HL-60/S4 treated with retinoic acid at 250 ng/mL for 4 days and 3 days (cell line): ENCODE results near the gene PAIP2.

Experiments
- in situ Hi-C: fragments of 300-500 bp; cut with MboI; formaldehyde crosslinking; loops from 2 replicates; pipeline ENCODE4 v1.7.0; 2022; ENCODE audit warnings: low sequenced_read_pairs

PAIP2 gene

DNA sequence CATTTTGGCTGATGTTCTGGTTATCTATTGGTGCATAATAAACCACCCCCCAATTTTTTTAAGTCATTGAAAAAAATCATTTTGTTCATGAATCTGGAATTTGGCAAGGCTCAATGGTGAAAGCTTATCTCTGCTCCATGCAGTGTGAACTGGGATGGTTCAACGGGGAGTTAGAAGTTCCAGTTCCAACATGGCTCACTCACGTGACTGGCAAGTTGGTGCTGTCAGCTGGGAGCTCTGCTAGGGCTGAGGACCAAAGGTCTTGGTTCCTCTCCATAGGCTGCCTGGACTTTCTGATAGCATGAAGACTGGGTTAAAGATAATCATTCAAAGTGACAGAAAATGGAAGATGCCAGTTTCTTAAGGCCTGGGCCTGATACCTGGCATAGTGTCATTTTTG is 65.3 kb downstream of the PAIP2 start:
- in situ Hi-C loops, result loop anchor here (25.0 kb wide), 1 partner anchor 355 kb away; no protein-coding TSS in a partner anchor

DNA sequence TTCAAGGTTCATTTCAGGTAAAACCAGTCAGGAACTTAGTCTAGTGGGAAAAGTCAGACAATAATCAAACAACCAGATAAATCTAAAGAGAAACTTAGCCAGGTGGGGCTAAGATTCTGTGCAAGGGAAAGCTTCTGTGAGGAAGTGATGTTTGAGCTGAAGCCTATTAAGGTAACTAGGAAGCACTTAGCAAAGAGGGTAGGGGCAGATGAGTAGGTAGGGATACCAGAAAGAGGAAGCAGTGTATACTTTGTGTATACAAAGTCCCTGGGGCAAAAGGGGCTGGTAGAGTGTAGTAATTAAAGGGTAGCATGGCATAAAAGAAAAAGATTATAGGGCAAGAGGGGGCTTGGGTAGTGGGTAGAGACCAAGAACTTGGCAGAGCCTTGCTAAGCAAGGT is 65.9 kb downstream of the PAIP2 start:
- in situ Hi-C loops, result loop anchor here (25.0 kb wide), 1 partner anchor 355 kb away; no protein-coding TSS in a partner anchor

GRCh38 chr5:139408191-139408590 is 66.5 kb downstream of the PAIP2 start:
- in situ Hi-C loops, result loop anchor here (25.0 kb wide), 1 partner anchor 354 kb away; no protein-coding TSS in a partner anchor

- in situ Hi-C loops, result loop anchor here (25.0 kb wide), 1 partner anchor 353 kb away; no protein-coding TSS in a partner anchor
Measured at GRCh38 chr5:139409116-139409515, 67.5 kb downstream of the PAIP2 start.

GRCh38 chr5:139410121-139410992 is 68.7 kb downstream of the PAIP2 start:
- in situ Hi-C loops, result loop anchor here (25.0 kb wide), 1 partner anchor 352 kb away; no protein-coding TSS in a partner anchor

DNA sequence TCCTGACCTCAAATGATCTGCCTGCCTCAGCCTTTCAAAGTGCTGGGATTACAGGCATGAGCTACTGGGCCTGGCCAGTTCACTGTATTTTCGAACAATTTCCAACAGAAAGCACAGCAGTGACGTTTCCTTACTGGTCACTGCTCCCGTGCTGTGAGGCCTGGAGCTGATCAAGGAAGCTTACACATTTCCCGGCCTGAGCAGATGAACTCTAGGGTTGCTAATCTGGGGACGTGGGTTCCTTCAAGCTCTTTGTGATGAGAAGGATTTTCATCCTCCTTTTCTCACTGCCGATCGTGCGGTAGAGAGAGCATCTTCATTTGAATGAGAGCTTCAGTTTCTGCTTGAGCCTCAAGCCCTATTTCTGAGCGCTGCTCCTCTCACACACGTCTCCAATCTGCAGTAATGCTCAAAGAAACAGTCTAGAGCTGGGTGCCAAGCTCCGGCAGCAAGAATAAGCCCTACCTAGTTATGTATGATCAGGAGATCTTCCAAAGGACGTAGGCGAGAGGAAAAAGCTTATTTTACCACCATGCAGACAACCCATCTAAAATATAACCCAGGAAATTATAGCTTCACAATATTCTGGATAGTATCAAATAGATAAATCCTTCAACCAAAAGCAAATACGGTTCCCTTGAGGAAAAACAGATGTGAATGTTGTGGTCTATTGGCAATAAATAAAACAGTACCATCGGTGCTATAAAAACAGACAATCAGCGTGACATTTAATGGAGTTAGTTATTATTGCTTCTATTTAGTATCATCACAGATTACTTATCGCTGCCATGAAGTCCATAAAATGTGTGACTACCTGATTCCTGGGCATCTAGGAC is 69.6 kb downstream of the PAIP2 start:
- in situ Hi-C loops, result loop anchor here (25.0 kb wide), 1 partner anchor 351 kb away; no protein-coding TSS in a partner anchor

DNA sequence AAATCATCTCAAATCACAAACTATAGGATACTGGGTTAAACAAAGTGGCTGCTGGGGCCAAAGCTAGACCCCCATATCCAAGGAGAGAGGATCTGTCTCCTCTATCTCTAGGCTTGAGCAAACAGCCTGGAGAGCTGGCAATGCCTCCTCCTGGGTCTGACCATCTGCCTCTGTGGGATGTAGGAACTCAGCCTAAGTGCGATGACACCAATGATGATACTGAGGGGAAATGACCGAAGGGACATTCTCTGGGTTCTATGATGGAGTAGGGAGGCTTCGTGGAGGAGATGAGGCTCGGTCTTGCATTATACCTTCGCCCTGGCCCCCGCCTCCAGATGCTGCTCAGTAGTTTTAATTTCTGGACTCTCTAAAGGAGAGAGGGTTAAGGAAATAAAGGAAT is 71.5 kb downstream of the PAIP2 start:
- in situ Hi-C loops, result loop anchor here (25.0 kb wide), 1 partner anchor 349 kb away; no protein-coding TSS in a partner anchor

- in situ Hi-C loops, result loop anchor here (25.0 kb wide), 1 partner anchor 348 kb away; no protein-coding TSS in a partner anchor
Measured at GRCh38 chr5:139413963-139414362, 72.3 kb downstream of the PAIP2 start.

GRCh38 chr5:139414581-139415130 is 73.0 kb downstream of the PAIP2 start:
- in situ Hi-C loops, result loop anchor here (25.0 kb wide), 1 partner anchor 348 kb away; no protein-coding TSS in a partner anchor

DNA sequence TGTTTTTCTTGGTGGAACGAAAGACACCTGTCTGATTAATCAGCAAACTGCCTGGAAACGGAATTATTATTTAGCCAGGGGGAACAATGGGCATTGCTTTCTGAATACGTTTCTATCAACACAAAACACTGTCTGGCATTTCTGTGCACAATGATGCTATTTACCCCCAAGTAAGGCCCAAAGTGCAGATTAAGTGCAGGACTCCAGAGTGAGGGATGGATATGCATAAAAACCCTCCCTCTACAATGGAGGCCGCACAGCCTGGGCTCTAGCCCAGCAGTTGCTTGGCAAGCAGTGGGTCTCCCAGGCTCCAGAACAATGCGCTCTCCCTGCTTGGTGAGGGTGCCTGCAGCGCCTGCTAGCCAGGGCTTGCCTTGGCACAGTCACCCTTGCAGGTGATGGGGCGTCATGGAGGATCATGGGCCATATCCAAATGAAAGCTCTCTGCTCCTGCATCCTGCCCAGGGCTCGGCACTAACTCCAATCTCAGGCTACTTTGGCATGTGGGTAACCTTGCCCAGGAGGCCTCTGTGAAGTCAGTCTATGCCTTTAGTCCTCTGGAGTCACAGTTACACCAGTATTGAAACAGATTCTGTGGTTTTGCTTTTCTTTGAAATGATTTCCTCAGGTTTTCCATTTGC is 73.7 kb downstream of the PAIP2 start:
- in situ Hi-C loops, result loop anchor here (25.0 kb wide), 1 partner anchor 347 kb away; no protein-coding TSS in a partner anchor

DNA sequence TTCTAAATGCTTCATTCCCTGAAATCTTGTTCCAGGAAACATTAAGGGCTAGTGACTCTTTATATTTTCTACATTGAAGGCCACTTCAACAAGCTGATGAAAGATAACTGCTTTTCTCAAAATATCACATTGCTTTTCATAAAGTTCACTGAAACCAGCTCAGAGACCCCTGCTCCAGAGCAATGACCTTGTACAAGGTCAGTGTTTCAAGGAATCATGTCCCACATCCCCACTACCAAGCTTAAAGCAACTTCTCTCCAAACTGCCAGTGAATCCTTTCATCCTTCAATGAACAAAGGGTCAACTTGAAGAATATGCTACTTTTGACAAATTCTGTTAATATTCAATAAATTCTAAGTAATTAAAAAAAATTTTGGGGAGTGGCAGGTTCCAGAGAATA is 74.2 kb downstream of the PAIP2 start:
- in situ Hi-C loops, result loop anchor here (25.0 kb wide), 1 partner anchor 346 kb away; no protein-coding TSS in a partner anchor

DNA sequence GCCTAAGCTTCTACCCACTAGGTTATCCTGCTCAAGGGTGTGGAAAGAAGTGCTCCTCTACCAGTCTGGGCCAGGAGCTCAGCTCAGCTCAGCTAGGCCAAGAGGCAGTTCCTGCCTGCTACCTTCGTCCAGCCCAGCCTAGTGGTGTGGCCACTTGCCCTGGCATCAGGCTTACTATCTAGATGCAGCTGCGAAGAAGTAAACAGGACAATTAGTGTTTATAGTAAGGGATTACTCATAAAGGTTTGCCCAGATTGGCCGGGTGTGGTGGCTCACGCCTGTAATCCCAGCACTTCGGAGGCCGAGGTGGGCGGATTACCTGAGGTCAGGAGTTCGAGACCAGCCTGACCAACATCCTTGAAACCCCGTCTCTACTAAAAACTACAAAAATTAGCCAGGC is 75.0 kb downstream of the PAIP2 start:
- in situ Hi-C loops, result loop anchor here (25.0 kb wide), 1 partner anchor 346 kb away; no protein-coding TSS in a partner anchor

- in situ Hi-C loops, result loop anchor here (25.0 kb wide), 1 partner anchor 345 kb away; no protein-coding TSS in a partner anchor
Measured at GRCh38 chr5:139417214-139417613, 75.6 kb downstream of the PAIP2 start.

DNA sequence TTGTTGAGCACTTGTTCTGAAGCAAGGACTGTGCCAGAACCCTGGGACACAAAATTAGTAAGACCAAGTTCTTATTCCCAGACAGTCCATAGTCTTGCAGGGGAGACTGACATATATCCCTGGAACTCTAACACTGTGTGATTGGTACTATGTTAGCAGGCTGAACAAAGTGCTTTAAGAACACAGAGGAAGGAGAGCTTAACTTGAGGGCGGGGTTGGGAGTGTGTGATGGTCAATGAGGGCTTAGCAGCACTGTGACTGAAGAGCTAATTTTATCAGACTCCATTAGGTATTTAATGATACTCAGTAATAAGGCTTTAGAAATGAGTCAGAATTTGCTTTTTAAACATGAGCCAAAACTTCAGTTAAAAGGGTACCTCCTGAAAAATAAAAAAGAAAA is 77.1 kb downstream of the PAIP2 start:
- in situ Hi-C loops, result loop anchor here (25.0 kb wide), 1 partner anchor 344 kb away; no protein-coding TSS in a partner anchor
